PC-3 (cell line): ENCODE results near the gene OR52A1. TPM values are rescaled to one million over a fixed set of nuclear protein-coding genes. Genes with fewer than 3 reads are reported as not detected.
"Not testable (repeated sequence)": the region's sequence is repeated elsewhere in the genome, so short reads cannot be mapped to it uniquely, and the experiment has no call there.

Experiments
- ATAC-seq: fragments of 200-7000 bp; cut with Tn5 transposase; 2 replicates; pipeline ENCODE4 v1.9.1; 2020; ENCODE audit warnings: mild to moderate bottlenecking, moderate library complexity
- BruUV-seq: library from RNA; stranded (reverse); fragments of 400-500 nt; replicated peaks from 2 replicates; lab custom pipeline; 2021; lab: Mats Ljungman, UMichigan
- CTCF ChIA-PET: fragments of 300-600 bp; sonication (Branson Sonifier 250); formaldehyde crosslinking; loops from one replicate; lab custom pipeline; 2022; ENCODE audit warnings: antibody characterized with exemption; lab: Charles Lee
- POLR2A ChIA-PET: fragments of 300-600 bp; sonication (Branson Sonifier 250); formaldehyde crosslinking; loops from one replicate; lab custom pipeline; 2022; ENCODE audit warnings: antibody characterized with exemption; ENCODE audit not compliant: unreplicated experiment; lab: Charles Lee
- DNase-seq: peaks from one replicate; pipeline ENCODE4 v3.0.0-alpha.2; 2015
- H2AFZ ChIP-seq: fragments of 300-600 bp; sonication (generic); 2 replicates; pipeline ENCODE4 v1.6.0; 2016; ENCODE audit warnings: antibody characterized with exemption, low read length
- H3F3A ChIP-seq: fragments of 300-600 bp; sonication (generic); one replicate; pipeline ENCODE4 v1.6.0; 2017; ENCODE audit warnings: antibody characterized with exemption, low read length, control low read depth, mild to moderate bottlenecking; ENCODE audit not compliant: unreplicated experiment
- H3K27ac ChIP-seq: fragments of 300-600 bp; sonication (generic); 2 replicates; pipeline ENCODE4 v1.5.1; 2016; ENCODE audit warnings: mild to moderate bottlenecking, low read length
- H3K27me3 ChIP-seq: fragments of 300-600 bp; sonication (generic); 2 replicates; pipeline ENCODE4 v1.6.1; 2016; ENCODE audit warnings: low read length, mixed read lengths
- H3K36me3 ChIP-seq: fragments of 300-600 bp; sonication (generic); 2 replicates; pipeline ENCODE4 v1.6.1; 2016; ENCODE audit warnings: low read depth, mixed run types, low read length, mixed read lengths
- H3K4me1 ChIP-seq: fragments of 300-600 bp; sonication (generic); 2 replicates; pipeline ENCODE4 v1.5.1; 2016; ENCODE audit warnings: low read length; ENCODE audit not compliant: insufficient read depth
- H3K4me2 ChIP-seq: fragments of 300-600 bp; sonication (generic); 2 replicates; pipeline ENCODE4 v1.6.0; 2016; ENCODE audit warnings: low read length
- H3K4me3 ChIP-seq: fragments of 300-600 bp; sonication (generic); 2 replicates; pipeline ENCODE4 v1.5.1; 2016; ENCODE audit warnings: mild to moderate bottlenecking, low read length, mixed read lengths
- H3K79me2 ChIP-seq: fragments of 300-600 bp; sonication (generic); 2 replicates; pipeline ENCODE4 v1.6.1; 2017; ENCODE audit warnings: low read length, mixed read lengths
- H3K9ac ChIP-seq: fragments of 300-600 bp; sonication (generic); 2 replicates; pipeline ENCODE4 v1.6.0; 2016; ENCODE audit warnings: mild to moderate bottlenecking, low read length
- H3K9me2 ChIP-seq: fragments of 300-600 bp; sonication (generic); replicated peaks from 2 replicates; pipeline ENCODE4 v1.6.1; 2016; ENCODE audit warnings: mixed run types, low read length, mixed read lengths
- H3K9me3 ChIP-seq: fragments of 300-600 bp; sonication (generic); 2 replicates; pipeline ENCODE4 v1.6.1; 2016; ENCODE audit warnings: low read length, mixed read lengths
- H4K20me1 ChIP-seq: fragments of 300-600 bp; sonication (generic); 2 replicates; pipeline ENCODE4 v1.6.1; 2016; ENCODE audit warnings: low read length, mixed read lengths
- EZH2 ChIP-seq: fragments of 300-600 bp; sonication (generic); IDR thresholded peaks from one replicate; pipeline ENCODE4 v1.6.1; 2017; ENCODE audit warnings: antibody characterized with exemption, mild to moderate bottlenecking, low read length; ENCODE audit not compliant: unreplicated experiment
- EZH2phosphoT487 ChIP-seq: fragments of 300-600 bp; sonication (generic); IDR thresholded peaks from 2 replicates; pipeline ENCODE4 v1.6.1; 2018; ENCODE audit warnings: mild to moderate bottlenecking, antibody characterized with exemption, low read length, borderline replicate concordance
- intact Hi-C: fragments of 100-400 bp; cut with micrococcal nuclease; formaldehyde crosslinking; loops from 2 replicates; pipeline ENCODE4 v1.9.0; 2023
- total RNA-seq: library from RNA; depleted of rRNA; stranded (reverse); fragments of >200 nt; gene quantifications from 2 replicates; pipeline ENCODE4 v1.2.3, GENCODE V29; 2014
- TF ChIP-seq, protein P1 (sequence below): fragments of 300-600 bp; sonication (generic); conservative IDR thresholded peaks from 2 replicates; pipeline ENCODE4 v1.5.1; 2017; ENCODE audit warnings: antibody characterized with exemption, low read depth, mild to moderate bottlenecking, low read length

OR52A1 gene
- total RNA-seq, 1 experiment from 2014 or later = not detected

DNA sequence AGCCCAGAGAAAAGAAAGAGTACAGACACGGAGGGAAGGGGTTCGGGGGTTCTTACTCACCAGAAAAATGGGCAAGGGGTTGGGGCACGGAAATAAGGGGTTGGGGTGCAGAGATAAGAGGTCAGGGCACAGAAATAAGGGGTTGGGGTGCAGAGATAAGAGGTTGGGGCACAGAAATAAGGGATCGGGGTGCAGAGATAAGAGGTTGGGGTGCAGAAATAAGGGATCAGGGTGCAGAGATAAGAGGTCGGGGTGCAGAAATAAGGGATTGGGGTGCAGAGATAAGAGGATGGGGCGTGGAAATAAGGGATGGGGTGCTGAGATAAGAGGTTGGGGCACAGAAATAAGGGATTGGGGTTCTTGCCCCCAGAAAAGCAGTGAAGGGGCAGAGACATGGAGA, 10.2 kb upstream of the OR52A1 start:
- ATAC-seq, intact Hi-C loops, H3K27ac ChIP-seq, H3K9ac ChIP-seq, H3K4me3 ChIP-seq, BruUV-seq, CTCF ChIA-PET, H3K9me2 ChIP-seq, H4K20me1 ChIP-seq, H2AFZ ChIP-seq, H3K4me2 ChIP-seq, H3K9me3 ChIP-seq, H3K27me3 ChIP-seq, H3K79me2 ChIP-seq, H3K36me3 ChIP-seq, H3K4me1 ChIP-seq, DNase-seq, H3F3A ChIP-seq, POLR2A ChIA-PET: not testable (repeated sequence)

GRCh38 chr11:5161045-5161444, 6.5 kb upstream of the OR52A1 start:
- H3K9me2 ChIP-seq, H3K79me2 ChIP-seq, DNase-seq, intact Hi-C loops, H3K4me2 ChIP-seq, H3K4me3 ChIP-seq, H3K9me3 ChIP-seq, H3K9ac ChIP-seq, POLR2A ChIA-PET, BruUV-seq, H3F3A ChIP-seq, ATAC-seq, H3K27ac ChIP-seq, H4K20me1 ChIP-seq, H3K36me3 ChIP-seq, H3K4me1 ChIP-seq, H3K27me3 ChIP-seq, H2AFZ ChIP-seq, CTCF ChIA-PET: not testable (repeated sequence)

- intact Hi-C loops, H3K9me2 ChIP-seq, H3F3A ChIP-seq, H3K27me3 ChIP-seq, POLR2A ChIA-PET, H4K20me1 ChIP-seq, H3K79me2 ChIP-seq, H3K27ac ChIP-seq, H2AFZ ChIP-seq, CTCF ChIA-PET, ATAC-seq, H3K9ac ChIP-seq, H3K4me1 ChIP-seq, H3K4me3 ChIP-seq, H3K4me2 ChIP-seq, BruUV-seq, DNase-seq, H3K36me3 ChIP-seq, H3K9me3 ChIP-seq: not testable (repeated sequence)
Measured at GRCh38 chr11:5160217-5160616, 5.7 kb upstream of the OR52A1 start.

DNA sequence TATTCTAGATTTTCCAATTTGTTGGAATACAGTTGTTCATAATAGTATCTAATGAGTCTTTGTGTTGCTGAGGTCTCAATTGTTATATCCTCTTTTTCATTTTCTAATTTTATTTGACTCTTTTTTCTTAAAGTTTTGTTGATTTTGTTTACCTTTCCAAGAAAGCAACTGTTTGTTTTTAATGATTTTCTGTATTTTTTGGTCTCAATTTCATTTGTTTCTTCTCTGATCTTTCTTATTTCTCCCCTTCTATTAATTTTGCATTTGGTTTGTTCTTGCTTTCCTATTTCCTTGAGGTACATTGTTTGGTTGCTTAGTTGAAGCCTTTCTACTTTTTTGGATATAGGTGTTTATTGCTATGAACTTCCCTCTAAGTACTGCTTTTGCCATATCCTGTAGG, 5.2 kb upstream of the OR52A1 start:
- POLR2A ChIA-PET = no interaction called here
- DNase-seq = no peak
- no peak overlapping the region for H2AFZ ChIP-seq

More for the DNA sequence above, 5.2 kb upstream of the OR52A1 start:
- Histone ChIP-seq H3K27me3 (no peaks in the 10 kb centered on the region), H3F3A (no peaks in the 10 kb centered on the region), H3K36me3 (no peaks in the 10 kb centered on the region), H4K20me1 (no peaks in the 10 kb centered on the region), H3K4me1 (no peaks in the 10 kb centered on the region), H3K9me2 (no peaks in the 10 kb centered on the region), H3K4me2 (no peak overlapping the region), H3K4me3 (no peak overlapping the region), H3K9me3 (no peaks in the 10 kb centered on the region), H3K9ac (no peak overlapping the region), H3K79me2 (no peaks in the 10 kb centered on the region), H3K27ac (no peak overlapping the region)
- no TSS peak for BruUV-seq
- CTCF ChIA-PET = no interaction called here
- TF ChIP-seq, protein P1, sequence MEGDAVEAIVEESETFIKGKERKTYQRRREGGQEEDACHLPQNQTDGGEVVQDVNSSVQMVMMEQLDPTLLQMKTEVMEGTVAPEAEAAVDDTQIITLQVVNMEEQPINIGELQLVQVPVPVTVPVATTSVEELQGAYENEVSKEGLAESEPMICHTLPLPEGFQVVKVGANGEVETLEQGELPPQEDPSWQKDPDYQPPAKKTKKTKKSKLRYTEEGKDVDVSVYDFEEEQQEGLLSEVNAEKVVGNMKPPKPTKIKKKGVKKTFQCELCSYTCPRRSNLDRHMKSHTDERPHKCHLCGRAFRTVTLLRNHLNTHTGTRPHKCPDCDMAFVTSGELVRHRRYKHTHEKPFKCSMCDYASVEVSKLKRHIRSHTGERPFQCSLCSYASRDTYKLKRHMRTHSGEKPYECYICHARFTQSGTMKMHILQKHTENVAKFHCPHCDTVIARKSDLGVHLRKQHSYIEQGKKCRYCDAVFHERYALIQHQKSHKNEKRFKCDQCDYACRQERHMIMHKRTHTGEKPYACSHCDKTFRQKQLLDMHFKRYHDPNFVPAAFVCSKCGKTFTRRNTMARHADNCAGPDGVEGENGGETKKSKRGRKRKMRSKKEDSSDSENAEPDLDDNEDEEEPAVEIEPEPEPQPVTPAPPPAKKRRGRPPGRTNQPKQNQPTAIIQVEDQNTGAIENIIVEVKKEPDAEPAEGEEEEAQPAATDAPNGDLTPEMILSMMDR = no peak
- TF ChIP-seq EZH2 (no peak), EZH2phosphoT487 (no peak)
- intact Hi-C loops = no loop called here
- ATAC-seq = no peak
